ENCODE data around the gene COX4I1.
"Not testable (repeated sequence)": the region's sequence is repeated elsewhere in the genome, so short reads cannot be mapped to it uniquely, and the experiment has no call there.

Gene COX4I1

GRCh38 chr16:85826686-85827247 is 27.3 kb downstream of the COX4I1 start:
- DNase-seq: no peak

GRCh38 chr16:85828166-85828565 is 28.7 kb downstream of the COX4I1 start:
- DNase-seq: no peak

GRCh38 chr16:85829171-85829719 is 29.8 kb downstream of the COX4I1 start:
- DNase-seq: no peak

GRCh38 chr16:85829751-85830445 is 30.4 kb downstream of the COX4I1 start:
- DNase-seq: no peak

- no peak for DNase-seq
These were observed 31.3 kb downstream of the COX4I1 start for GRCh38 chr16:85830821-85831220.

- DNase-seq: no peak
These were observed 33.2 kb downstream of the COX4I1 start for GRCh38 chr16:85832570-85833218.

- DNase-seq: no peak
These were observed 33.9 kb downstream of the COX4I1 start for GRCh38 chr16:85833219-85833920.

GRCh38 chr16:85834741-85835140 is 35.2 kb downstream of the COX4I1 start:
- DNase-seq: no peak

- no peak for DNase-seq
These were observed 35.8 kb downstream of the COX4I1 start for GRCh38 chr16:85835227-85835751.

GRCh38 chr16:85835956-85836705 is 36.6 kb downstream of the COX4I1 start:
- no peak for DNase-seq

- DNase-seq: no peak
These were observed 37.4 kb downstream of the COX4I1 start for GRCh38 chr16:85836706-85837582.

GRCh38 chr16:85837654-85838053 is 38.2 kb downstream of the COX4I1 start:
- not testable (repeated sequence) for DNase-seq

- no peak for DNase-seq
These were observed 38.9 kb downstream of the COX4I1 start for GRCh38 chr16:85838381-85838780.

- no peak for DNase-seq
These were observed 39.5 kb downstream of the COX4I1 start for GRCh38 chr16:85838876-85839585.

- DNase-seq: no peak
These were observed 40.3 kb downstream of the COX4I1 start for GRCh38 chr16:85839681-85840240.

- no peak for DNase-seq
These were observed 40.9 kb downstream of the COX4I1 start for GRCh38 chr16:85840395-85840794.

GRCh38 chr16:85840801-85841200 is 41.3 kb downstream of the COX4I1 start:
- no peak for DNase-seq

GRCh38 chr16:85842435-85842834 is 42.9 kb downstream of the COX4I1 start:
- no peak for DNase-seq

GRCh38 chr16:85842848-85843247 is 43.4 kb downstream of the COX4I1 start:
- DNase-seq: no peak

GRCh38 chr16:85843471-85844168 is 44.1 kb downstream of the COX4I1 start:
- no peak for DNase-seq
